Fibroblast of skin of right quadriceps (primary cell): ENCODE data around the gene SARS2.
"Not testable (repeated sequence)": the region's sequence is repeated elsewhere in the genome, so short reads cannot be mapped to it uniquely, and the experiment has no call there.

Experiments used
- DNase-seq: peaks from one replicate; pipeline ENCODE4 v3.0.0-alpha.2; 2013

SARS2 gene

DNA sequence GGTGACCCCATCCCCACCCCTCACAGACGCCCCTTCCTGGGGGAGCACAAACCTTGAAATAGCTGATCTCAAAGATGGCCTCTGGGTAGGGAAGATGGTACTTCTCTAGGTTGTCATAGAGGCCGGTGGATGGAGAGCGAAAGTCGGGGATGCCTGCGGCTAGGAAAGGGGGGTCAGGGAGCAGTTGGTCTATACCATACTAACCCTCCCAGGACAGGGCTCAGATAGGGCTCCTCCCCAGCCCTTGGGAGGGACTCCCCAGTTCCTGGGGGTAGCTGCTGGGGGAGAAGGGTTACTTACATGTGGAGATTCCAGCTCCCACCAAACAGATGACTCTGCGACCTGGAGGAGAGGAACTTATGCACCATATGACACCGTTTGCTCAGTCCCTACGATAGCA lies 40.8 kb downstream of the SARS2 start:
- no peak for DNase-seq

DNA sequence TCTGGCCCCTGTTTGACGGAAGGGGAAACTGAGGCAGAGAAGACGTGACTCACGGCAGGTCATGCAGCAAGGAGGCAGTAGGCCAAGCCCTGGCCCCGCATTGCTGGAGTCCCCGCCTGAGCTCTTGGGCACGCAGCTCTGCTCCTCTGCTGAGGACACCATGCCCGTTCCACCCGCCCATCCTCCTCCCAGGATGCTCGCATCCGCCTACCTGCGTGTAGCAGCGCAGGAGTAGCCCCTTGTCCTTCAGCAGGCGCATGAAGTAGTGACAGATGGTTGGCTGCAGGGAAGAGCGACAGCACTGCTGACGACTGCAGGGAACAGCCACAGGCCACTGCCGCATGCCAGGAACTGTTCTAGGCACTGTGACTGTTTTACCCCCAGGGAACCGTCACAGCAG lies 41.7 kb downstream of the SARS2 start:
- no peak for DNase-seq

DNA sequence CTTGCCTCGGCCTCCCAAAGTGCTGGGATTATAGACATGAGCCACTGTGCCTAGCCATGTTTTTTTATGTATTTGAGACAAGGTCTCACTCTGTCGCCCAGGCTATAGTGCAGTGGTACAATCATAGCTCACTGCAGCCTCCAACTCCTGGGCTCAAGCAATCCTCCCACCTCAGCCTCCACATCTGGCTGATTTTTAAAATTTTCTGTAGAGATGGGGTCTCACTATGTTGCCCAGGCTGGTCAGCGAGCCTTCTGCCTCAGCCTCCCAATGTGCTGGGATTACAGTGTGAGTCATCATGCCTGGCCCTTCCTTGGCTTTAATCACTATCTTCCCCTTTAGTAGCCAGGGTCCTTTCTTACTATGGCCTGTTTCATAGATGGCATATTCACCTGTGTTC lies 45.9 kb downstream of the SARS2 start:
- not testable (repeated sequence) for DNase-seq

- no peak for DNase-seq
Measured at GRCh38 chr19:38883286-38883685, 47.3 kb downstream of the SARS2 start.

GRCh38 chr19:38880882-38881609 lies 49.5 kb downstream of the SARS2 start:
- no peak for DNase-seq

DNA sequence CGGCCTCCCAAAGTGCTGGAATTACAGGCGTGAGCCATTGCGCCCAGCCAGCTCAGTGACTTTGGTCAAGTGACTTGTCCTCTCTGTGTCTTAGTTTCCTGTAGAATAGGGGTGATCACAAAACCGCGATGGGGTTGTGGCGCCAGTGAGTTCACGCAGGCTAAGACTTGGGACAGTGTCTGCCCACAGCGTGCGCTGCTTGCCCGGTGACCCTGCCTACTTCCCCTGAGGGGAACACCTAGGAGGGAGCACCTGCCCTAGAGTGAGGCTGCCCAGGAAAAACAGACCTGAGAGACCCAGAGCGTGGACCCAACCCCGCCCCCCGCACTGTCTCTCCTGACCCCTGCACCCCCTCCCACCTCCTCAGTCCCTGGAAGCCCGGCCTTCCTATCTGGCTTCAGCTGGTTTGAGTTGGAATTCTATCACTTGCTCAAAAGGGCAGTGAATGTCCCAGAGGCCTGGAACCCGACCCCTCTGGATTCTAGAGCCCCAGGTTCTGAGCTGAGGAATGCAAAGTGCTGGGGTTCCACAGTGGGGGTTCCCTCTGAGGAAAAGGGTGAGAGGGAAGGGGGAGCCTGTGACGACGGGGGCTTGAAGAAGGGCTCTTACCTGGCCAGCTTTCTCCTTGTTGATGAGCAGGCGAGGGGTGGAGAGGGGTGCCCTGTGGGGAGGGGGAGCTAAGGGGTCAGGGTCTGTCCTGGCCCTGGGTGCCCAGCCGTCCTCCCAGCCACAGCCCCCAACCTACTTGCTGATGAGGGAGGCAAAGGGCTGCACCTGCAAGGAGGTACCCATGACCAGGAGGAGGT lies 50.3 kb downstream of the SARS2 start:
- no peak for DNase-seq

- no peak for DNase-seq
Measured at GRCh38 chr19:38879400-38879751, 51.2 kb downstream of the SARS2 start.

DNA sequence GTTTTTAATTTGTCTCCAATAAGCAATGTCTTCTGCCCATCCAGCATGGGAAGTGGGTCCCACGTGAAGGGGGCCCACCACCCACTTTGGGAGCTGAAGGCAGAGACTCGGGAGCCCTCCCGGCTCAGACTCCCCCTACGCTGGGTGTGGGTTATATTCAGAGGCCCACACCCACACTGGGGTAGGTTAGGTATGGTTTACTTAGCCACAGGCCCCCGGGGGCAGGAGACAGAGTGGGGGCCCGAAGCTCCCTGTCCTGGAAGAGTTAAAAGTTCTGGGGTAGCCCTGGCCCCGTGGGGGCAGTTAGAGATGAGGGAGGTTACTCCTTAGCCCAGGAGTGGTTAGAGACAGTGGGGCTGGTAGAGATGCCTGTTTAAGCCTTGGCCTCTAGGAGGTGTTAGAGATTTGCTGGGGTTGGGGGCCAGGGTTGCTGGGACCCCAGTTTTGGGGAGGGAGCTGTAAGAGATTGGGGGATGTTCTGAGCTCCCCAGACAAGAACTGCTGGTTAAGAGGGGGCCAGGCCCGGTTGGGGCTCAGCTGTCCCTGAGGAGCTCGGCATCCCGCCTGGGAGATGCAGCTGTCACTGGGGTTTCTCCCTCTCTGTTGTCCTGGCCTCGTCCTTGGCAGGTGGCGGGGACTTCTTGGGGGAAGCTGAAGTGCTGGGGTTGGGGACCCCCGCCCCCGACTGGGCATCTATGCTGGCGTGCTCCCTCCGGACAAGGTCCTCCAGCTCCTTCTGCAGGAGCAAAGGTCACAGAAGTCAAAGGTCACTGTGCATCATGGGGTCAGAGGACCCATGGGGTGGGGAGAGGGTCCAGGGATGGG lies 51.8 kb downstream of the SARS2 start:
- no peak for DNase-seq

DNA sequence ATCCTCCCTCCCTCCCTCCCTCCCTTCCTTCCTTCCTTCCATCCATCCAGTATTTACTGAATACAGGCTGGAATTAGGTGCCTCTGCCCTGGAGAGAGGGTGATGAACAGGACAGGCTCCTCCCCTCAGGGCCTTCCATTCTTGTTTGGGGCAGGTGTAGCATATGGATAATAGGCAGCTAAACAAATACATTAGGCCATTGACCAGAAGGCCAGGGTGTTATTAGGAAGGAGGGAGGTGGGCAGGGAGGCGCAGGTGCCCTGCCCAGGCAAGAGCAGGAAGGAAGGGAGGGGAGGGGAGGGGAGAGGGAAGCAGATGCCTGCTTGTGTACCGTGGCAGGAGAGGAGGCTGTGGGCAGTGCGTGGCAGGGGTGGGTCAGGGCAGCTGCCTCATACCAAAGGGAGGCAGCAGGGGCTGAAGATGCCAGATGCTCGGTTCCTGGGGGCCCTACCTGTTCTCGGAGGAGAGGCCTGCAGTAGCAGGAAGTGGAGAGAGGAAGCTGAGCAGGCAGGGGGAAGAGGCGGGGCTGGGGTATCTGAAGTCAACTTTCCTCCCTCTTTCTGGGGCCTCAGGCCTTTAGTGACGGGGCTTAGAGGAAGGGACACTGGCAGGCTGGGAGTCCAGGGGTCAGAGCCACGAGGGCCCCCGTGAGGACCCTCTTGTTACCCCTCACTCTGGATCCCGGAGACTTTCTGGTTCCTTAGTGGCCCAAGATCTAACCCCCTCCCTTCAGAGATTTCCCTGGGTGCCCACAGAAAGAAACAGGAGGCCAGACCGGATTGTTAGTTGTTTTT lies 52.6 kb downstream of the SARS2 start, which contains the start of gene RINL:
Gene RINL (minus strand): TSS at position 495 of the 794 bp plus-strand sequence. CDS start 1,533 bp downstream, outside the sequence.
- DNase-seq = no peak

- no peak for DNase-seq
Measured at GRCh38 chr19:38875656-38876395, 54.7 kb downstream of the SARS2 start.

DNA sequence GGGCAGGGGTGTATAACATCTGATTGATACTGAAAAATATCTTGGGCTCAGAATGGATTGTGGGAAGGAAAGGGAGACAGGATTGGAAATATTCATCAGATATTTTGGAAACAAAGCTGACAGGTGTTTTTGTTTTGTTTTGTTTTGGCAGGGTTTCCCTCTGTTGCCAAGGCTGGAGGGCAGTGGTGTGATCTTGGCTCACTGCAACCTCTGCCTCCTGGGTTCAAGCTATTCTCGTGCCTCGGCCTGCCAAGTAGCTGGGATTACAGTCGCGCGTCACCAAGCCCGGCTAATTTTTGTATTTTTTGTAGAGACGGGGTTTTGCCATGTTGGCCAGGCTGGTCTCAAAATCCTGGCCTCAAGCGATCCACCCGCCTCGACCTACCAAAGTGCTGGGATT lies 57.2 kb downstream of the SARS2 start:
- DNase-seq = not testable (repeated sequence)

DNA sequence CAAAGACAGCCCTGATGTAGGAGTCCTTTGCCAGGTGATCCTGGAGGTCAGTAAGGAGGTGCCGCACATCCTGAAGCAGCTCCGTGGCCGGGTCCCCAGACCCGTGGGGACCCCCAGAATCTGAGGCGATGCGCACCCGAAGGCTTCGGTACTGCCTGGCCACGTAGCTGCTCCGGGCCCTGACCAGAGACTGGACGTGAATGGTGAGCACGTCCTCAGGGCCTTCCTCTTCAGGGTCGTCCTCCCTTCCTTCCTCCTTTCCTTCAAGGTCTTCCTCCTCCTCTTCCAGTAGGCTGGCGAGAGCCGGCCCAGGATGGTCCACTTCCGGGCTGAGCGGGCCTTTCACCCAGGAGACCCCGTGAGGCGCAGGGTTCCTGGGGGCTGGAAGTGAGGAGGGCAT lies 60.0 kb downstream of the SARS2 start:
- no peak for DNase-seq

- DNase-seq = peak; percentile 63
Measured at GRCh38 chr19:38869836-38870607, 60.5 kb downstream of the SARS2 start.

DNA sequence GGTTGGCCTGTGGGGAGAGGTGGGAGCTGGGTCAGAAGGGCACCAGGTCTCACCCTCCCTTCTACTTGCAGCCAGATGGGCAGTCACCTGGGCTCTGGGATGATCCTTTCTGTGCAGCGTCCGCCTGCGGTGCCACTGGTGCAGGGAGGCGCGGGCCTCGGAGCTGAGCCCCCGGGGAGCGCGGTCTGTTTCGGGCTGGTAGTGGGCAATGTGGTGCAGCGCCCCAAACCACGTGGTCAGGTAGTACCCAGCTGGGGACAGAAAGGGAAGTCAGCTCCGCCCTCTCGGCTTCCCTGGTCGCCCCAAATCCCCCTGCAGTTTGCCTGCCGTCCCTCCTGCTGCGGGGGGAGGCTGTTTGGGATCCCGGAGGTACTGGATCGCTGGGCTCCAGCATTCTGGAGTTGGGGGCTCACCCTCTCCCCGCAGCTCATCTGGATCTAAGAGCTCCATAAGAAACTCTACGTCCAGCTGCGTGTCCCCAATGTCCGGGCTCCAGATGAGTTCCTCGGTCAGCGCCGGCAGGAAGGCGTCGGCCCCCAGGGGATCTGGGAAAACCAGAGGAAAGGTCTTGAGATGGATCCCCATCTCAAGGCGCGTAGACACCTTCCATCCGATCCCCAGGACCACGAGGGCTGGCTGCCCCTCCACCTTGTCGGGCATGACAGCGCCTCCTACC lies 61.3 kb downstream of the SARS2 start:
- DNase-seq = no peak

- DNase-seq = no peak
Measured at GRCh38 chr19:38868551-38868950, 62.0 kb downstream of the SARS2 start.

DNA sequence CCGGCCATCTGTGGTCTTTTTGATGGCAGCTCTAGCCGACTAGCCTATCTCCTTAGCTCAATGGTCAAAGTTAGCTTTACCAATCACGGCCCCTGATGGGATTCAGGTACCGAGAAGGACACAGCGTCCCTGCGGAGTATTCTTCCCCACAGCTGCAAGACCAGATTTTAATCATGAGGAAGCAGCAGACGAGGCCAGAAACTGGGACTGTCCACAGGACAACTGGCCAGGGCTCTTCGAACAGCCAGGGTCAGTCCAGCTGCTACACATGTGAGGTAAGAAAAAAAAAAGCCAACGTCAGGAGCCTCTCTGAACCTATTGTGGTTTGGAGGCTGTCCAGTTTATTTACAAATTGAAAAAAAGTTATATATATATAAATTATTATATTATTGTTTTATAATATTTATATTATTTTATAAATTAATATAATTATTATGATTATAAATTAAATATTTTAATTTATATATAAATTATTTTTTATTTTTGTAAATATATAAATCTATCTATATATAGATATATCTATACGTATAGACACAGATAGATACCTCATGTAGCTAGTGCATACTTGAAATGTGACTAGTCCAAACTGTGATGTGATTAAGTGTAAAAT lies 63.3 kb downstream of the SARS2 start:
- no peak for DNase-seq
